WTC11 (cell line): Measurements from ENCODE around the gene CTCF.

Experiments
- CBFB ChIP-seq: sonication (generic); formaldehyde crosslinking; IDR thresholded peaks from 2 replicates; pipeline ENCODE4 v1.8.1; 2022; ENCODE audit warnings: mild to moderate bottlenecking, low read depth, missing genetic modification reagents
- CTCF ChIP-seq: fragments of 200-600 bp; IDR thresholded peaks from 2 replicates; pipeline ENCODE4 v1.8.0; 2022; ENCODE audit warnings: antibody characterized with exemption
- FOXJ3 ChIP-seq: sonication (generic); formaldehyde crosslinking; IDR thresholded peaks from 2 replicates; pipeline ENCODE4 v1.9.0; 2021; ENCODE audit warnings: missing genetic modification reagents, mild to moderate bottlenecking, borderline replicate concordance
- FOXK1 ChIP-seq: sonication (generic); formaldehyde crosslinking; IDR thresholded peaks from 2 replicates; pipeline ENCODE4 v1.8.0; 2022; ENCODE audit warnings: mild to moderate bottlenecking, moderate library complexity, missing genetic modification reagents
- MAX ChIP-seq: sonication (generic); formaldehyde crosslinking; IDR thresholded peaks from 2 replicates; pipeline ENCODE4 v1.8.0; 2022; ENCODE audit warnings: mild to moderate bottlenecking, missing genetic modification reagents

GRCh38 chr16:67529582-67530012 lies 32.7 kb upstream of the CTCF start:
- TF ChIP-seq CTCF (no peak), MAX (CRISPR knock-in tag) (no peak), FOXK1 (CRISPR knock-in tag) (no peak), CBFB (CRISPR knock-in tag) (no peak), FOXJ3 (no peak)
